Measurements from ENCODE around the gene MEGF10.
"Not testable (repeated sequence)": the region's sequence is repeated elsewhere in the genome, so short reads cannot be mapped to it uniquely, and the experiment has no call there.

Gene MEGF10

GRCh38 chr5:127290019-127290945 lies at the start of gene MEGF10:
Gene MEGF10 (plus strand): TSS chr5:127290796. CDS start chr5:127331309, 40,513 bp downstream.
- DNase-seq (ENCODE audit: low read depth), result no peak

DNA sequence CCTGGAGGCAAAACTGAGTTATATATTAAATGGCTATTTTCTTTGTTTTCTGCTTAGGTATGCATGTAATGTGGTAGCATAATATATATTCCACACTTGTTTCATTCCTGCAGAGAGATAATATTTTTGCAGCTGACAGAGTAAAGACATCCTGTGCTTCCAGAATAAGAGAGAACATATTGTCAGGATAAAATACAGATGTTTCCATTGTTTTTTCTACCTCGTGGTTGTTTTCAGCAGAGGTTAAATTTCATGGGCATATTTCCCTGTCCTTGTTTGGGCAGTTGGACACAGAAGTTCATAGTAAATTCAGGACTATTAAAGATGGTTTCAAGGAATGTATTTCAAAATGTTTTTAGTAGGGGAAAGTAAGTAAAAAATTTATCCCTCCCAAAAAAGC lies 47.6 kb upstream of the MEGF10 start:
- no peak for DNase-seq (ENCODE audit: low read depth)

DNA sequence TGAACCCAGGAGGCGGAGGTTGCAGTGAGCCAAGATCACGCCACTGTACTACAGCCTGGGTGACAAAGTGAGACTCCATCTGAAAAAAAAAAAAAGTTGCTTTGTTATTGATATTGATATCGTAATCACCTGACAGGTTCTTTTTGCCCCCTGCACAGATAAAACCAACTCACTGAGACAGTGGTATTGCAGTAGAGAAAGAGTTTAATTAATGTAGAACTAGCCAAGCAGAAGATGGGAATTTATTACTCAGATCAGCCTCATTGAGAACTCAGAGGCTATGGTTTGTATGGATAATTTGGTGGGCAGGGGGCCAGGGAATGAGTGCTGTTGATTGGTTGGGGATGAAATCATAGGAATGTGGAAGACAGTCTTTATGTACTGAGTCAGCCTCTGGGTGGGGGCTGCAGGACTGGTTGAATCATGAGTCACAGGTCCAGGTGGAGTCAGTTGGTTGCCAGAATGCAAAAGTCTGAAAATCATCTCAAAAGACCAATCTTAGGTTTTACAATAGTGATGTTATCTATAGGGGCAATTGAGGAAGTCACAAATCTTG lies 35.8 kb upstream of the MEGF10 start:
- DNase-seq (ENCODE audit: low read depth), result no peak

DNA sequence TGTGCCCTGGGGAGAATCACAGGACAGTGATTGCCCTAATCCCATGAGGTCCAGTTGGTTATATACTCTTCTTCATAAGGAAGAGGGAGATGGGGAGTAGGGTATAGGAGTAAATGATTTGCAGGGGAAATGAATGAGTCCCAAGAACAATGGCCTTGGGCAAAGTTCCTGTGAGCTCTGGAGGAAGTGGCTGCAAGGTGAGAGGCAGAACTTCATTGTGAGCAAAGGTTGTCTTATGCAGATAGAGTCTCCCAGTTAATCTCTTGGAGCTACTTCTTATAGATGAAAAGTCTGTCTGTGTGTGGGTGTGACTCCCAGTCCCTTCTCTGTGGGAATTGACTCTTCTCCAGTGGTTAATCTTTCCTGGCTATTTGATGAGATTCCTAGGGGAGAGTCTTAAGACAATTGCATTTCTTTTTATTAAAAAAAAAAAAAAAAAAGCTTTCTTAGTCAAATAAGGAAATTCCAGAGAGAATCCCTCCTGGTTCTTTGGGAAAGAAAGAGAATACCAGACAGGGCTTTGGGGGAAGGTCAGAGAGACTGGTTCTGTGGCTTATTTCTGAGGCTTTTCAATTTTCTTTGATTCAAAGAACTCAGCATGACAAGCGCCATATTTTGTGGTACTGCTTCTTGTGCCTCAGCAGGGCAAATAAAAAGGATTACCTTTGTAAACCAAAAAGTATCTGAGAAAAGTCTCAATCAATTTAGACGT lies 33.6 kb upstream of the MEGF10 start:
- DNase-seq (ENCODE audit: low read depth), result no peak

- no peak for DNase-seq (ENCODE audit: low read depth)
Observed at GRCh38 chr5:127260686-127261085, 29.9 kb upstream of the MEGF10 start.

DNA sequence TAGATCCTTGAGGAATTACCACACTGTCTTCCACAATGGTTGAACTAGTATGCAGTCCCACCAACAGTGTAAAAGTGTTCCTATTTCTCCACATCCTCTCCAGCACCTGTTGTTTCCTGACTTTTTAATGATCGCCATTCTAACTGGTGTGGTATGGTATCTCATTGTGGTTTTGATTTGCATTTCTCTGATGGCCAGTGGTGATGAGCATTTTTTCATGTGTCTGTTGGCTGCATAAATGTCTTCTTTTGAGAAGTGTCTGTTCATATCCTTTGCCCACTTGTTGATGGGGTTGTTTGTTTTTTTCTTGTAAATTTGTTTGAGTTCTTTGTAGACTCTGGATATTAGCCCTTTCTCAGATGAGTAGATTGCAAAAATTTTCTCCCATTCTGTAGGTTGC lies 25.1 kb upstream of the MEGF10 start:
- DNase-seq (ENCODE audit: low read depth), result not testable (repeated sequence)

DNA sequence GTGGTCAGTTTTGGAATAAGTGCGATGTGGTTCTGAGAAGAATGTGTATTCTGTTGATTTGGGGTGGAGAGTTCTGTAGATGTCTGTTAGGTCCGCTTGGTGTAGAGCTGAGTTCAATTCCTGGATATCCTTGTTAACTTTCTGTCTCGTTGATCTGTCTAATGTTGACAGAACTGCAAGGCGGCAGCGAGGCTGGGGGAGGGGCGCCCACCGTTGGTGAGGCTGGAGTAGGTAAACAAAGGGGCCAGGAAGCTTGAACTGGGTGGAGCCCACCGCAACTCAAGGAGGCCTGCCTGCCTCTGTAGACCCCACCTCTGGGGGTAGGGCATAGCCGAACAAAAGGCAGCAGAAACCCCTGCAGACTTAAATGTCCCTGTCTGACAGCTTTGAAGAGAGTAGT lies 22.3 kb upstream of the MEGF10 start:
- not testable (repeated sequence) for DNase-seq (ENCODE audit: low read depth)

DNA sequence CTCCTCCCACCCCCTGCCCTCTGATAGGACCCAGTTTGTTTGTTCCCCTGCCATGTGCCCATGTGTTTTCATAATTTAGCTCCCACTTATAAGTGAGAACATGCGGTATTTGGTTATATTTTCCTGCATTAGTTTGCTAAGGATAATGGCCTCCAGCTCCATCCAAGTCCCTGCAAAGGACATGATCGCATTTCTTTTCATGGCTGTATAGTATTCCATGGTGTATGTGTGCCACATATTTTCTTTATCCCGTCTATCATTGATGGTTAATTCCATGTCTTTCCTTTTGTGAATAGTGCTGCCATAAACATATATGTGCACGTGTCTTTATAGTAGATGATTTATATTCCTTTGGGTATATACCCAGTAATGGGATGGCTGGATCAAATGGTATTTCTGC lies 19.9 kb upstream of the MEGF10 start:
- DNase-seq (ENCODE audit: low read depth), result not testable (repeated sequence)

DNA sequence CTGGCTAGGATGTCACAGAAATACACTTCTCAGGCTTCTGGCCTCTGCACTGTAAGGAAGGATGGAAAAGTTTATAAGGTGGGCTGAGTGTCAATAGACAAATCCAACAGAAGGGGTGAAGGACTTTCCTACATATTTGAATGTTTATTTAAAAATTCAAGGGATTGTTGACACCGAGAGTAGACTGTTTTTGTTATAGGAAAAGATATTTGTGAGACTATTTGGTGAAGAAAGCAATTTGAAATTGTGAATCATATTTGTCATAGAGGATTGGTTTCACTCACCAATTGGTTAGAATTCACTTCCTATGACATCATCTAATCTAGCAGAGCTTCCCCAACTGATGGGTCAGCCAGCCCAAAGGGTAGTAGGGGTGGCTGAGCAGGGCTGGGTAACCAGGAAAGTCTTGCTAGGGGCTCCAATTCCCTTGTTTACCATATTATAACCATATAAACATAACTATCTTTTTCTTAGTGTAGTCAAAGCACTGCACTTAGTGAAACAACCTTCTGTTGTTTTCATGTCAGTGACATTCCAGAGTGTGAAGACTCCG lies 14.9 kb upstream of the MEGF10 start:
- DNase-seq (ENCODE audit: low read depth), result no peak

GRCh38 chr5:127280491-127281220 lies 9.9 kb upstream of the MEGF10 start:
- no peak for DNase-seq (ENCODE audit: low read depth)

DNA sequence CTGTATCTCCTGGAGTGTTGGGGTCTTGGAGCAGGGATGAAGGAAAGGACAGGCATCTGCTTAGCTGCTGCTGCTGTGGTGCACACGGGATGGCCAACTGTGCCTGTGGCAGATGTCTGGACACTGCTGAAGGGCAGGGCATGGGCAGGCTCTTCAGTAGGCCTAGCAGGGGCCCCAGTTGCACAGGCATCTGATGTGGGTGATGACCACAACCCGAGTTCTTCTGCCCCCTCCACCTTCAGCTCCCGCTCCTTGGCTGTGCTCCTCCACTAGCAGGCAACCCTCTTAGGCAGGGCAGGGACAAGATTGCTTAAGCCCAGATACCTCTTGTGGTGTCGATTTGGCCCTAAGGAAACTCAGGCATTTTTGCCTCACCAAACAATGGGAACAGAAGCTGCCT lies 9.0 kb upstream of the MEGF10 start:
- no peak for DNase-seq (ENCODE audit: low read depth)

DNA sequence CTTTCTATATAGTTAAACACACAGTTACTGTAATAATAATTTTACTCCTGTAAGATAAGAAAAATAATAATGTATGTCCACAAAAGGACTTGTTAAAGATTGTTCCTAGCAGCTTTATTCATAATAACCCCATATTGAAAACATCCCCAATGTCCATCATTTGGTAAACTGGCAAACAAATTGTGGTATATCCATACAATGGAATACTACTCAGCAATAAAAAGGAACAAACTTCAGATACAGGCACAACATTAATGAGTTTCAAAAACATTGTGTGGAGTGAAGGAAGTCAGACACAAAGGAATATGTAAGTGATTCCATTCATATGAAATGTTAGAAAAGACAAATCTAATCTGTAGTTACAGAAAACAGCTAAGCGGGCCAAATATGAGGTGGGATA lies 1.9 kb upstream of the MEGF10 start:
- DNase-seq (ENCODE audit: low read depth), result no peak

- no peak for DNase-seq (ENCODE audit: low read depth)
Observed at GRCh38 chr5:127290946-127291693, 524 bp downstream of the MEGF10 start.

DNA sequence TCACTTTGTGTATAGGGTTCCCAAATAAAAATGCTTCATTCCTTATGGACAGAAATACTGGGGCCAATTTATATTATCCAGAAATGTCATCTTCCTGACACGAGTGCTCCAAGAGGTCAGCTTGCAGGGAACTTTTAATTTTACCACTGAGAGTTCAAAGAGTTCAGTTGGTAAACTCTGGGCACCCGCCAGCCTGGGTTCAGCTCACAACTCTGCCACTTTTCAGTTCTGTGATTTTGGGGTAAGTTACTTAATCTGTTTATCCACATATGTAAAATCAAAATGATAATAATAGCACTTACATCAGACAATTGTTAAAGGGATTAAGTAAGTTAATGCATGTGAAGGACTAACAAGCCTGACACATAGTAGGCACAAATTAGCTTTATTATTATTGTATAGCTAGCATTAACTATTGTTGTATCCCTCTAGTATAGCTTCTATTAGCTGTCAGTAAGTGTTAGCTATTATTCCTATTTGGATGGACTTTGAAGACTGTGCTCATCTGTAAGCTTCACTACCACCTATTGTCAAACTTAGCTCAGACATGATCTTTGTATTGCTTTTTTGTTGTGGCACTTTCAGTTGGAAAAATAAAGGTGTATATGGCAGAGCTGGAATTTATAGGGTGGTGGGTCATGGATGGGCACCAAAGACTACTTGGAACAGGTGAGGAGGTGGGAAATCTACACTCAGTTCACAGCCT lies 1.6 kb downstream of the MEGF10 start:
- DNase-seq (ENCODE audit: low read depth), result no peak

- DNase-seq (ENCODE audit: low read depth), result no peak
Observed at GRCh38 chr5:127293373-127293772, 2.8 kb downstream of the MEGF10 start.

- DNase-seq (ENCODE audit: low read depth), result no peak
Observed at GRCh38 chr5:127294829-127295228, 4.2 kb downstream of the MEGF10 start.

DNA sequence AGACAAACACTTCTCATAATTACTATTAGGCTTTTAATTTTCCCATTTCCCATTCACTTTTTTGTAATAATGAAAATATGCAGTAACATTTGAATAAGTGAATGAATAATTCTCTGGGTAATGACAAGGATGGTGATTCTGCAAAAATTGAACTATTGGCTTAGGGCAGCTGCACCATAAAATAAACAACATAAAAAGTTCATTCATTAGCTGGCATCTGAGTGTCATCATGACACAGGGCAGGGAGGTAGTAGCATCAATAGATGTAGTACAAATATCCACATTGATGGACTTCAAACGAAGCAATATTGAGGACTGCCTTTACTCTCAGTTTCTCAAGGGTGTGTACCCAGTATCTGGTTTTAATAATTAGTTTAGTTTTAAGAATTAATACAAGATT lies 4.9 kb downstream of the MEGF10 start:
- no peak for DNase-seq (ENCODE audit: low read depth)

- DNase-seq (ENCODE audit: low read depth), result no peak
Observed at GRCh38 chr5:127296321-127296720, 5.7 kb downstream of the MEGF10 start.

- DNase-seq (ENCODE audit: low read depth), result not testable (repeated sequence)
Observed at GRCh38 chr5:127296894-127297293, 6.3 kb downstream of the MEGF10 start.

DNA sequence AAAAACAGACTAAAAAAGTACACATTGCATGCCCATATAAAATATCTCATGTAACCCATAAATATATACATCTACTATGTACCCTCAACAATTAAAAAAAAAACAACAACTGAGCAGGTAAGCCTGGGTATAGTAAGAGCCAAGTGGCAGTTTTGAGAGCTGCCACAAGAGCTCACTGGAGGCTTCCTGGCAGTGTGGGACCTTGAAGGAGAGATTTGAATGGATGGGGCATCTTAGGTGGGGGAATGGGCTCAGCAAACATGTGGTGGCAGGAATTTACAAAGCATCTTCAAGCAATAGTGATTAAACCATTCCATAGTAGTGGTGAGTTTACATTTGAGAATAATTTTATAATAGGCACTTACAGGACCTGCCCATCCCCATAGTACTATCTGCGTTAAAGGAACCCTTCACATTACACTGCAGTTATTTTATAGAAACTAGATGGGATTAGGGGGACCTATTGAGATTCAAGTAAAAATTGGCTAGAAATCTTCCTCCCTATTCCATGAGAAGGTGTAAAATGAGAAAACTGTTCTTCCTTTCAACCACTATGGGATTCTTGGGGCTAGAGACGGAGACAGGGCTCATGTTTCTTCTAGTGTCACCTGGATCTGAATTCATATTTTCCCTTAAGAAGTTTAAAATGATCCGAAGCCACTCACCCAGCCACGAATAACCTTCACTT lies 6.9 kb downstream of the MEGF10 start:
- no peak for DNase-seq (ENCODE audit: low read depth)
